Stimulated activated CD4-positive, alpha-beta T cell treated with anti-CD3 and anti-CD28 coated beads, Interleukin-15, amount 100 ng/mL, for 48 hours (primary cell): ENCODE results near the gene LY86.
A peak's percentile ranks its signal among the peaks of the same experiment; 100 is the strongest.
"Not testable (repeated sequence)": the region's sequence is repeated elsewhere in the genome, so short reads cannot be mapped to it uniquely, and the experiment has no call there.

Experiments used
- DNase-seq, 2 donors: peaks; one replicate each; pipeline ENCODE4 v3.0.0-alpha.2; 2020; ENCODE audit warnings: low read depth in 2 of 2

The LY86 gene

GRCh38 chr6:6654599-6655575, 66.4 kb downstream of the LY86 start:
- no peak for DNase-seq

- DNase-seq, result no peak
Observed at GRCh38 chr6:6655805-6656251, 67.3 kb downstream of the LY86 start.

GRCh38 chr6:6656287-6656686, 67.8 kb downstream of the LY86 start:
- no peak for DNase-seq

- DNase-seq, result no peak
Observed at GRCh38 chr6:6657085-6657819, 68.7 kb downstream of the LY86 start.

- no peak for DNase-seq
Observed at GRCh38 chr6:6657820-6658217, 69.3 kb downstream of the LY86 start.

GRCh38 chr6:6659600-6660327, 71.2 kb downstream of the LY86 start:
- no peak for DNase-seq

- no peak for DNase-seq
Observed at GRCh38 chr6:6660339-6661045, 72.0 kb downstream of the LY86 start.

- no peak for DNase-seq
Observed at GRCh38 chr6:6661191-6661590, 72.7 kb downstream of the LY86 start.

GRCh38 chr6:6661684-6662083, 73.2 kb downstream of the LY86 start:
- DNase-seq, result no peak

GRCh38 chr6:6663421-6664135, 75.1 kb downstream of the LY86 start:
- no peak for DNase-seq

GRCh38 chr6:6665555-6666243, 77.2 kb downstream of the LY86 start:
- DNase-seq, result no peak

- not testable (repeated sequence) for DNase-seq
Observed at GRCh38 chr6:6670150-6670549, 81.6 kb downstream of the LY86 start.

- no peak for DNase-seq
Observed at GRCh38 chr6:6674872-6675271, 86.4 kb downstream of the LY86 start.

GRCh38 chr6:6676910-6677441, 88.5 kb downstream of the LY86 start:
- DNase-seq, result peak; percentile 49 to 67

- DNase-seq, result no peak
Observed at GRCh38 chr6:6678185-6678671, 89.7 kb downstream of the LY86 start.

GRCh38 chr6:6678811-6679210, 90.3 kb downstream of the LY86 start:
- DNase-seq, result no peak

- DNase-seq, result no peak
Observed at GRCh38 chr6:6679633-6680032, 91.1 kb downstream of the LY86 start.

- DNase-seq, result no peak
Observed at GRCh38 chr6:6680526-6680925, 92.0 kb downstream of the LY86 start.

- DNase-seq, result no peak
Observed at GRCh38 chr6:6681075-6681849, 92.7 kb downstream of the LY86 start.
